ENCODE results near the gene ETV7. TPM values are rescaled to one million over a fixed set of nuclear protein-coding genes. Genes with fewer than 3 reads are reported as not detected.

ETV7 gene
- total RNA-seq, 2 experiments from 2014 or later = 0.51 to 0.86 TPM

DNA sequence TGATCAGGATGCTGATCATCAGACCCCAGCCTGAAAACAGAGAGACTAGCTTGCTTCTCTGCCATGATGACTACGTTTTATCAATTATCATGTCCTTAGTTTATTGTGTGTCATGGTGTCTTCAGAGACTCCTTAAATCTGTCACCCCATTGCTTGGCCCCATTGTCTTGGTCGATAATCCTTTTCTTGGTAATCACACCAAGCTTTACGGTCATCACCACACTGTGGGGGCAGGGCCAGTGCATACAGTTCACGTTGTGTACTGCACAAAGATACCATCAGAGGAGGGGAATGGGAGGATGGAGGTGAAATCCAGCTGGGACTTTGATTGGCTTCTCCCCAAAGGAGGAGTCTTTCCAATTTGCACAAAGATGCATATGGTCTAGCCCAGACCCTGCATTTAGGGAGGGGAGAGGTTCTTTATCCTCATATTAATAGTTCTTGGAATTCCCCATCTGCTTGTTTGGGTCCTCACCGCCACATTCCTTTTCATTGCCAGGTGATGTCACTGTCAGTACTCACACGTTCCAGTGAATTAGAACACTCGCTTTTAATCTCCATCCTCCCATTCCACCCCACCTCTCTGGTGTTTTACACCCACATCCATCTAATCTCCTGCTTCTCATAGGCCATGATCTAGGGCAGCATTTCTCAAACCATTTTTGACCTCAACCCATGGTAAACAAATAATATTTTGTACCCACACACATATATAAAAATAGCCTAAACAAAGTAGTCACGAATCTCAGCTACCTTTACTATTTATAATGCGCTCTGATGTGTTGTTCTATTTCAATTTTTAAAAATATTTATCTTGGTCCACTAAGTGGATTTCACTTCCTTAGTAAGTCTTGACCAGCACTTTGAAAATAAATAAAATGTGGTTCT lies 5.7 kb downstream of the ETV7 start:
- Mint-ChIP-seq H3K27ac (no peak overlapping the region), H3K4me3 (no peak overlapping the region), H3K36me3 (ENCODE audit: low read depth) (no peaks in the 10 kb centered on the region), H3K9me3 (no peaks in the 10 kb centered on the region), H3K27me3 (peaks cover 4% of the 10 kb centered on the region), H3K4me1 (ENCODE audit: low read depth) (peaks cover 7% of the 10 kb centered on the region)
- ATAC-seq (no peak), DNase-seq (no peak)
- ChIA-PET CTCF (interaction anchor here (1.2 to 3.1 kb wide), 4 partner anchors 21 to 377 kb away, joined by 3 to 9 read pairs (median 4); no protein-coding TSS in a partner anchor), POLR2A (interaction anchor here (1.1 kb wide), 1 partner anchor 131 kb away, joined by 3 read pairs; no protein-coding TSS in a partner anchor)
- intact Hi-C loops (cut with micrococcal nuclease) = no loop called here
- TF ChIP-seq CTCF (IDR thresholded peaks at IDR 0.05) = no peak

- Mint-ChIP-seq H3K9me3 (no peaks in the 10 kb centered on the region), H3K4me3 (no peak overlapping the region), H3K27me3 (no peaks in the 10 kb centered on the region), H3K27ac (no peak overlapping the region), H3K4me1 (ENCODE audit: low read depth) (peaks cover 2% of the 10 kb centered on the region), H3K36me3 (ENCODE audit: low read depth) (no peaks in the 10 kb centered on the region)
- intact Hi-C loops (cut with micrococcal nuclease) = no loop called here
- TF ChIP-seq CTCF (IDR thresholded peaks at IDR 0.05) = no peak
- DNase-seq = no peak
- no peak for ATAC-seq
- POLR2A ChIA-PET = no interaction called here
- CTCF ChIA-PET = interaction anchor here (1.4 to 3.1 kb wide), 2 partner anchors 19 to 379 kb away, joined by 3 to 9 read pairs; no protein-coding TSS in a partner anchor
Observed at GRCh38 chr6:36380166-36380565, 7.3 kb downstream of the ETV7 start.

GRCh38 chr6:36378936-36379335 lies 8.5 kb downstream of the ETV7 start:
- ChIA-PET POLR2A (interaction anchor here (0.6 kb wide), 1 partner anchor 624 kb away, joined by 3 read pairs; no protein-coding TSS in a partner anchor), CTCF (interaction anchor here (1.0 to 3.1 kb wide), 2 partner anchors 18 to 76 kb away, joined by 3 to 9 read pairs; no protein-coding TSS in a partner anchor)
- ATAC-seq (no peak), DNase-seq (no peak)
- H3K4me1 Mint-ChIP-seq (ENCODE audit: low read depth) = peaks cover 2% of the 10 kb centered on the region
- no peak overlapping the region for H3K4me3 Mint-ChIP-seq
- no peak for TF ChIP-seq CTCF (IDR thresholded peaks at IDR 0.05)
- no peaks in the 10 kb centered on the region for H3K9me3 Mint-ChIP-seq
- no peaks in the 10 kb centered on the region for H3K36me3 Mint-ChIP-seq (ENCODE audit: low read depth)
- intact Hi-C loops (cut with micrococcal nuclease) = no loop called here
- H3K27me3 Mint-ChIP-seq = no peaks in the 10 kb centered on the region
- H3K27ac Mint-ChIP-seq = no peak overlapping the region

GRCh38 chr6:36378243-36378920 lies 9.1 kb downstream of the ETV7 start:
- Mint-ChIP-seq H3K9me3 (no peaks in the 10 kb centered on the region), H3K27me3 (no peaks in the 10 kb centered on the region), H3K36me3 (ENCODE audit: low read depth) (no peaks in the 10 kb centered on the region), H3K27ac (no peak overlapping the region), H3K4me3 (no peak overlapping the region), H3K4me1 (ENCODE audit: low read depth) (peaks cover 2% of the 10 kb centered on the region)
- intact Hi-C loops (cut with micrococcal nuclease) = no loop called here
- CTCF ChIA-PET = no interaction called here
- DNase-seq = no peak
- TF ChIP-seq CTCF (IDR thresholded peaks at IDR 0.05) = no peak
- POLR2A ChIA-PET = no interaction called here
- ATAC-seq = no peak

DNA sequence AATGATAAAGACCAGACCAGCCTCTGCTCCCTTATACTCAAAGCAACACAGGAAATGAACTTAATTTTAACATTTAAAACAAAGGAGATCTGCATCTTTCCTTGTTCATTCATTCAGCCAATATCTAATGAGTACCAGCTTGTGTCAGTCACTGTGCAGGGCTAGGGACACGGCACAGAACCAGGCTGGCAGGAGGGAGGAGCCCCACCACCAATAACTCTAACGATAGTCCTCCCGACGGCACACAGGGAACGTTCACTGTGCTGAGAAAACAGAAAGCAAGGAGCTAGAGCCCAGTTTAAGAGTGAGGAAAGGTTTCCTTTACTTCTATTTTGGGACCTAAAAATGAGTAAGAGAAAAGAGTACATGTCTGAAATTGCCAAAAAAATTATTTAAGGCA lies 9.9 kb downstream of the ETV7 start:
- Mint-ChIP-seq H3K4me1 (ENCODE audit: low read depth) (peaks cover 2% of the 10 kb centered on the region), H3K27me3 (no peaks in the 10 kb centered on the region), H3K4me3 (no peak overlapping the region), H3K36me3 (ENCODE audit: low read depth) (no peaks in the 10 kb centered on the region), H3K27ac (no peak overlapping the region), H3K9me3 (no peaks in the 10 kb centered on the region)
- no peak for TF ChIP-seq CTCF (IDR thresholded peaks at IDR 0.05)
- CTCF ChIA-PET = no interaction called here
- POLR2A ChIA-PET = no interaction called here
- DNase-seq (no peak), ATAC-seq (no peak)
- intact Hi-C loops (cut with micrococcal nuclease) = no loop called here

Data from activated CD8-positive, alpha-beta T cell treated with anti-CD3 and anti-CD28 coated beads for 36 hours (primary cell).